HG03565 (cell line): ENCODE results near the gene LMF1.
"Not testable (repeated sequence)": the region's sequence is repeated elsewhere in the genome, so short reads cannot be mapped to it uniquely, and the experiment has no call there.

Source experiments
- ATAC-seq: cut with Tn5 transposase; IDR thresholded peaks from one replicate; pipeline ENCODE4 v1.9.1; 2021; ENCODE audit warnings: mild to moderate bottlenecking, moderate library complexity; ENCODE audit not compliant: unreplicated experiment

LMF1 gene

GRCh38 chr16:973366-973765 lies 2.6 kb upstream of the LMF1 start:
- ATAC-seq: no peak

GRCh38 chr16:972316-973002 lies 1.7 kb upstream of the LMF1 start:
- ATAC-seq: no peak

- ATAC-seq: no peak
These were observed 1.2 kb upstream of the LMF1 start for GRCh38 chr16:971981-972315.

GRCh38 chr16:971582-971905 lies 760 bp upstream of the LMF1 start:
- ATAC-seq: no peak

GRCh38 chr16:970386-970765 lies 408 bp downstream of the LMF1 start:
- no peak for ATAC-seq

GRCh38 chr16:969508-970385 lies 1.0 kb downstream of the LMF1 start:
- no peak for ATAC-seq

GRCh38 chr16:968620-969019 lies 2.2 kb downstream of the LMF1 start:
- no peak for ATAC-seq

- no peak for ATAC-seq
These were observed 3.1 kb downstream of the LMF1 start for GRCh38 chr16:967546-968295.

GRCh38 chr16:967077-967541 lies 3.7 kb downstream of the LMF1 start:
- no peak for ATAC-seq

- no peak for ATAC-seq
These were observed 4.3 kb downstream of the LMF1 start for GRCh38 chr16:966505-966904.

GRCh38 chr16:966035-966434 lies 4.7 kb downstream of the LMF1 start:
- ATAC-seq: no peak

- ATAC-seq: no peak
These were observed 5.3 kb downstream of the LMF1 start for GRCh38 chr16:965487-965886.

- ATAC-seq: no peak
These were observed 5.8 kb downstream of the LMF1 start for GRCh38 chr16:965036-965395.

- ATAC-seq: no peak
These were observed 6.3 kb downstream of the LMF1 start for GRCh38 chr16:964356-965035.

- ATAC-seq: no peak
These were observed 6.9 kb downstream of the LMF1 start for GRCh38 chr16:963913-964312.

GRCh38 chr16:962901-963814 lies 7.6 kb downstream of the LMF1 start:
- ATAC-seq: no peak

GRCh38 chr16:962366-962765 lies 8.4 kb downstream of the LMF1 start:
- no peak for ATAC-seq

- ATAC-seq: no peak
These were observed 11.3 kb downstream of the LMF1 start for GRCh38 chr16:959232-960040.

- ATAC-seq: not testable (repeated sequence)
These were observed 15.0 kb downstream of the LMF1 start for GRCh38 chr16:955766-956165.
